OCI-LY7 (cell line): ENCODE measurements around the gene SETD7. TPM values are rescaled to one million over a fixed set of nuclear protein-coding genes. Genes with fewer than 3 reads are reported as not detected.

Experiments
- BruUV-seq: library from RNA; stranded (reverse); fragments of 400-500 nt; replicated peaks from 2 replicates; lab custom pipeline; 2021; lab: Mats Ljungman, UMichigan
- CTCF ChIA-PET: fragments of 300-600 bp; sonication (Branson Sonifier 250); formaldehyde crosslinking; loops from one replicate; lab custom pipeline; 2022; ENCODE audit warnings: antibody characterized with exemption; ENCODE audit not compliant: unreplicated experiment; lab: Charles Lee
- POLR2A ChIA-PET: fragments of 300-600 bp; sonication (Branson Sonifier 250); formaldehyde crosslinking; loops from one replicate; lab custom pipeline; 2022; ENCODE audit warnings: antibody characterized with exemption; lab: Charles Lee
- DNase-seq: peaks from one replicate; pipeline ENCODE4 v3.0.0-alpha.2; 2015; ENCODE audit warnings: low spot score
- H2AFZ ChIP-seq: fragments of 200-600 bp; sonication (generic), shearing (Covaris generic); 2 replicates; pipeline ENCODE4 v1.6.1; 2014; ENCODE audit warnings: mild to moderate bottlenecking, antibody characterized with exemption, low read length, moderate library complexity
- H3K27ac ChIP-seq: fragments of 200-600 bp; sonication (generic); 2 replicates; pipeline ENCODE4 v1.5.1; 2014; ENCODE audit warnings: mixed run types, low read depth, mild to moderate bottlenecking, moderate library complexity, low read length, inconsistent platforms; ENCODE audit not compliant: poor library complexity, severe bottlenecking
- H3K36me3 ChIP-seq: fragments of 200-600 bp; sonication (generic); 2 replicates; pipeline ENCODE4 v1.6.1; 2014; ENCODE audit warnings: mild to moderate bottlenecking, antibody characterized with exemption, low read length, moderate library complexity, mixed read lengths; ENCODE audit not compliant: insufficient read depth
- H3K4me1 ChIP-seq: fragments of 200-600 bp; sonication (generic); 2 replicates; pipeline ENCODE4 v1.5.1; 2014; ENCODE audit warnings: mild to moderate bottlenecking, low read length; ENCODE audit not compliant: insufficient read depth, poor library complexity, severe bottlenecking
- H3K4me2 ChIP-seq: fragments of 200-600 bp; sonication (generic); 2 replicates; pipeline ENCODE4 v1.6.1; 2014; ENCODE audit warnings: mild to moderate bottlenecking, low read length
- H3K4me3 ChIP-seq: fragments of 200-600 bp; sonication (generic); 2 replicates; pipeline ENCODE4 v1.5.1; 2014; ENCODE audit warnings: mild to moderate bottlenecking, low read depth, low read length; ENCODE audit not compliant: poor library complexity, severe bottlenecking
- H3K79me2 ChIP-seq: fragments of 200-600 bp; sonication (generic); 2 replicates; pipeline ENCODE4 v1.6.1; 2016; ENCODE audit warnings: low read depth, mild to moderate bottlenecking, low read length, moderate library complexity, mixed read lengths; ENCODE audit not compliant: insufficient read depth
- H3K9me2 ChIP-seq: fragments of 200-600 bp; sonication (generic); 2 replicates; pipeline ENCODE4 v1.6.1; 2016; ENCODE audit warnings: mild to moderate bottlenecking, low read length, mixed read lengths; ENCODE audit not compliant: insufficient read depth
- H3K9me3 ChIP-seq: fragments of 200-600 bp; sonication (generic); 2 replicates; pipeline ENCODE4 v1.6.1; 2014; ENCODE audit warnings: mild to moderate bottlenecking, mixed run types, low read length, mixed read lengths
- H4K20me1 ChIP-seq: fragments of 200-600 bp; sonication (generic); 2 replicates; pipeline ENCODE4 v1.6.1; 2014; ENCODE audit warnings: mild to moderate bottlenecking, antibody characterized with exemption, low read length, moderate library complexity, mixed read lengths; ENCODE audit not compliant: insufficient read depth
- EZH2phosphoT487 ChIP-seq: fragments of 200-600 bp; sonication (generic); IDR thresholded peaks from 2 replicates; pipeline ENCODE4 v1.6.1; 2018; ENCODE audit warnings: low read depth, borderline replicate concordance, mild to moderate bottlenecking, mixed run types, antibody characterized with exemption, low read length, moderate library complexity, mixed read lengths
- intact Hi-C: fragments of 100-400 bp; cut with micrococcal nuclease; formaldehyde crosslinking; loops from one replicate; pipeline ENCODE4 v1.10.0; 2022; ENCODE audit not compliant: unreplicated experiment
- total RNA-seq, 2 experiments: library from RNA; depleted of rRNA in 1 of 2; stranded (reverse); fragments of >200 nt in 1 of 2; shearing (Covaris generic) in 1 of 2; gene quantifications; 2 replicates each; pipeline ENCODE4 v1.2.3, GENCODE V29; 2014 to 2022
- TF ChIP-seq, protein P1 (sequence below): fragments of 200-600 bp; sonication (generic); conservative IDR thresholded peaks from 2 replicates; pipeline ENCODE4 v1.5.1; 2014; ENCODE audit warnings: mild to moderate bottlenecking, antibody characterized with exemption, low read length, moderate library complexity, mixed read lengths

SETD7 gene
- total RNA-seq, 2 experiments from 2014 or later: 17.6 to 37.3 TPM

DNA sequence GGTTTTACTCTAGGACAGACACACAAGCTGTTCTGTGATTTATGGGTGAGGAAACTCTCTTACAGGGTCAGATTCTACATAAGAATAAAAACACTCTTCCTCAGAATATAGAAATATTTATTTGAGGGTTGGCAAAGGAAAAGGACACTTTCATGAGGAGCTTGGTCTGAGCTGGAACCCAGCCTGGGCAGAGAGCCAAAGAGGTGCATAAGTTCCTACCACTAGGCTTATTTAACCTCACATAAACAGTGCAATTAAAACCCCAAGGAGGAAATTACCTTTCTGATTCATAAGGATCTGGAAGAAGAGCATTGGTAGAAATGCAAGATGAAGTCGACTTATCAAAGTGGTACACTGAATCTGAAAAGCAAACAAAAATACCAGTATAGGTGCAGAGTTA, 32.9 kb downstream of the SETD7 start:
- Histone ChIP-seq H3K36me3 (peaks cover 98% of the 10 kb centered on the region), H3K9me2 (no peaks in the 10 kb centered on the region), H3K4me3 (no peak overlapping the region), H3K79me2 (no peaks in the 10 kb centered on the region), H2AFZ (no peak overlapping the region), H4K20me1 (no peaks in the 10 kb centered on the region), H3K4me1 (no peaks in the 10 kb centered on the region), H3K4me2 (no peak overlapping the region), H3K9me3 (no peaks in the 10 kb centered on the region), H3K27ac (no peak overlapping the region)
- ChIA-PET CTCF (no interaction called here), POLR2A (interaction anchor here (0.7 kb wide), 1 partner anchor 37 kb away, joined by 3 read pairs; no protein-coding TSS in a partner anchor)
- no TSS peak for BruUV-seq
- TF ChIP-seq, protein P1, sequence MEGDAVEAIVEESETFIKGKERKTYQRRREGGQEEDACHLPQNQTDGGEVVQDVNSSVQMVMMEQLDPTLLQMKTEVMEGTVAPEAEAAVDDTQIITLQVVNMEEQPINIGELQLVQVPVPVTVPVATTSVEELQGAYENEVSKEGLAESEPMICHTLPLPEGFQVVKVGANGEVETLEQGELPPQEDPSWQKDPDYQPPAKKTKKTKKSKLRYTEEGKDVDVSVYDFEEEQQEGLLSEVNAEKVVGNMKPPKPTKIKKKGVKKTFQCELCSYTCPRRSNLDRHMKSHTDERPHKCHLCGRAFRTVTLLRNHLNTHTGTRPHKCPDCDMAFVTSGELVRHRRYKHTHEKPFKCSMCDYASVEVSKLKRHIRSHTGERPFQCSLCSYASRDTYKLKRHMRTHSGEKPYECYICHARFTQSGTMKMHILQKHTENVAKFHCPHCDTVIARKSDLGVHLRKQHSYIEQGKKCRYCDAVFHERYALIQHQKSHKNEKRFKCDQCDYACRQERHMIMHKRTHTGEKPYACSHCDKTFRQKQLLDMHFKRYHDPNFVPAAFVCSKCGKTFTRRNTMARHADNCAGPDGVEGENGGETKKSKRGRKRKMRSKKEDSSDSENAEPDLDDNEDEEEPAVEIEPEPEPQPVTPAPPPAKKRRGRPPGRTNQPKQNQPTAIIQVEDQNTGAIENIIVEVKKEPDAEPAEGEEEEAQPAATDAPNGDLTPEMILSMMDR: no peak
- no peak for TF ChIP-seq EZH2phosphoT487
- DNase-seq: no peak
- intact Hi-C loops: no loop called here

DNA sequence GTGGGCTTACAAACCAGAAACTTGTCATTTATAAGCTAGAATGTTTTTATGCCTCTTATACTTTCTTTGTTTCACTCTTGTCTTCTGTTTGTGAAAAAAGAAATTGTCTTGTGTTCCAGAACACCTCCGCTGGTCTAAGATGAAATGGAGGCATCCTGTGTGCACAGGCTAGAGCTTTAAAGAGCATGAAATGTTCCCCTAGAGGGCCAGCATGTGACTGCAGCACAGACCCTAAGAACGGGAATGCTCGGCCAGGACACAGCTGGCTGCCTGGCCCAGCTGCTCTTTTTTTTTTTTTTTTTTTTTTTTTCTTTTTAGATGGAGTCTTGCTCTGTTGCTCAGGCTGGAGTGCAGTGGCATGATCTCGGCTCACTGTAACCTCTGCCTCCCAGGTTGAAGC, 33.6 kb downstream of the SETD7 start:
- BruUV-seq: no TSS peak
- no peak overlapping the region for H2AFZ ChIP-seq
- H3K4me1 ChIP-seq: no peaks in the 10 kb centered on the region
- H3K9me3 ChIP-seq: no peaks in the 10 kb centered on the region
- CTCF ChIA-PET: no interaction called here
- no peak for DNase-seq
- no peak overlapping the region for H3K27ac ChIP-seq
- H3K4me2 ChIP-seq: no peak overlapping the region
- H3K9me2 ChIP-seq: no peaks in the 10 kb centered on the region
- no peaks in the 10 kb centered on the region for H4K20me1 ChIP-seq
- intact Hi-C loops: no loop called here
- peaks cover 98% of the 10 kb centered on the region for H3K36me3 ChIP-seq
- POLR2A ChIA-PET: interaction anchor here (0.6 to 0.7 kb wide), 3 partner anchors 38 to 495 kb away, joined by 3 to 9 read pairs (median 5); no protein-coding TSS in a partner anchor
- no peaks in the 10 kb centered on the region for H3K79me2 ChIP-seq
- no peak for TF ChIP-seq EZH2phosphoT487
- TF ChIP-seq, protein P1: no peak
- no peak overlapping the region for H3K4me3 ChIP-seq

DNA sequence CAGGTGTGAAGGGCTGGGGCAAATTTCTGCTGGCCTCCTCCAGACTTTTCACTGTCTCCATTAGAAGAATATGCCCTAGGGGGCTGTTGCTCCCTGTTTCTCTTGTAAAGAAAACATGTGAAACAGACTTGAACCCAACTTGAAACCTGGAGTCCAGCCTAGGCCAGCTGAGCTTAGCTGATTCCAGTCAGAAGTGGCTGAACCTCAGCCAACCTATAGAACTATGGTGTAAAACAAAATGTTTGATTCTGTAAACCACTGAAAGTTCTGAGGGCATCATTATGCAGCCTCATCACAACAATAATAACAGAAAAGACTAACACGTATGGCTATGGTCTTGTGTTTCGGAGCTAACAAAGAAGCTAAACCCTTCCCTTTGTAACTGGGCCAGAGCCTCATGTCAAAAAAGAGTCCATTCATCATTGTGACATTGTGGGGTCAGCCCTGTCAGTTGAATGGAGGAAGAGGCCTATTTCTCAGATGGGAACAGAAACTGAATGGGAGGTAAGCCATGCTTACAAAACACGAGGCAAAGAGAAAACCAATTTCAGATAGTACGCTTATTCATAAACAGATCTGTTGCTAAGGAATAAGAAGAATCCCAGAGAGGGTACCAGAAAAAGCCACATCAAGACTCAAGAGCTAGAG, 34.1 kb downstream of the SETD7 start:
- Histone ChIP-seq H3K9me3 (no peaks in the 10 kb centered on the region), H3K79me2 (no peaks in the 10 kb centered on the region), H4K20me1 (no peaks in the 10 kb centered on the region), H3K36me3 (peaks cover 98% of the 10 kb centered on the region), H3K4me3 (no peak overlapping the region), H3K4me2 (no peak overlapping the region), H3K4me1 (no peaks in the 10 kb centered on the region), H2AFZ (no peak overlapping the region), H3K9me2 (no peaks in the 10 kb centered on the region), H3K27ac (no peak overlapping the region)
- TF ChIP-seq, protein P1: no peak
- TF ChIP-seq EZH2phosphoT487: no peak
- DNase-seq: no peak
- no TSS peak for BruUV-seq
- POLR2A ChIA-PET: interaction anchor here (0.6 to 0.7 kb wide), 2 partner anchors 380 to 494 kb away, joined by 5 to 9 read pairs; no protein-coding TSS in a partner anchor
- intact Hi-C loops: no loop called here
- CTCF ChIA-PET: no interaction called here
